HG03097 (cell line): ENCODE measurements around the gene CMTM8.

ENCODE experiments used
- ATAC-seq: cut with Tn5 transposase; IDR thresholded peaks from one replicate; pipeline ENCODE4 v1.9.1; 2021; ENCODE audit not compliant: unreplicated experiment, low FRiP score

Gene CMTM8

GRCh38 chr3:32325927-32326326, 87.4 kb downstream of the CMTM8 start:
- no peak for ATAC-seq

GRCh38 chr3:32326795-32327194, 88.3 kb downstream of the CMTM8 start:
- ATAC-seq, result no peak

DNA sequence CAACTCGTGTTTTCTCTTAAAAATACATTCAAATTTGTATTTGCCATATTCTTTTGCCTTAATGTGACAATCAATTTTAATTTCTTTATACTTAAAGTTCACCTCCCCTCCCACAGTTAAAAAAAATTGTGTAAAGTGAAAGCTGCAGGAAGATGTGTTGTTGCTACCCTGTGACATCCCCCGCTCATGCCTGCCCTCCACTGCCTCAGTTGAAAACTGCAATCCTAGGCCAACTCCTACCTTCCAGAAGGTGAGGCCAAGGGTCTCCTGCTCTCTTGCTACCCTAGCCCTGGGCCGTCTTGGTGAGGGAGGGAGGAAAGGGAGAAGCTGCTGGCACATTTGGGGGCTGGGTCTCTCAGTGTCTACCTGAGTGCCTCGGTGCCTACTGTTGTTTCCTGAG, 96.2 kb downstream of the CMTM8 start:
- no peak for ATAC-seq

- no peak for ATAC-seq
These were observed 97.1 kb downstream of the CMTM8 start for GRCh38 chr3:32335365-32336112.

DNA sequence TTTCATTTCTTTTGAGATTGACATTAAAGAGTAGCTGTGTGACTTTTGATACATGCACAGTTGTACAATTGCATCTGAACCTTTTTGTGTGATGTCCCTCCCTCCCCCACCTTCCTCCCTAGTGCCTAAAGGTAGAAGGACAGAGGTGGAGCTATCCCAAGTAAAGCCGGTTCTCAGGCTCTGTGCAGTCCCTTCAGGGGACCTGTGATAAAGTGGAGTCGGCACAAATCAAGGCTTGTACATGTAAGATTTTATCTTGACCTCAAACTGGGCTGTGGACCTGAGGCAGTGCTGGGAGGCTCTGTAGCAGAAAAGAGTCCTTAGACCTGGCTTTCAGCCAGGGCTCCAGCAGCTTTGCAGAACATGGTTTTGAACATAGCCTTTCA, 97.6 kb downstream of the CMTM8 start:
- no peak for ATAC-seq

DNA sequence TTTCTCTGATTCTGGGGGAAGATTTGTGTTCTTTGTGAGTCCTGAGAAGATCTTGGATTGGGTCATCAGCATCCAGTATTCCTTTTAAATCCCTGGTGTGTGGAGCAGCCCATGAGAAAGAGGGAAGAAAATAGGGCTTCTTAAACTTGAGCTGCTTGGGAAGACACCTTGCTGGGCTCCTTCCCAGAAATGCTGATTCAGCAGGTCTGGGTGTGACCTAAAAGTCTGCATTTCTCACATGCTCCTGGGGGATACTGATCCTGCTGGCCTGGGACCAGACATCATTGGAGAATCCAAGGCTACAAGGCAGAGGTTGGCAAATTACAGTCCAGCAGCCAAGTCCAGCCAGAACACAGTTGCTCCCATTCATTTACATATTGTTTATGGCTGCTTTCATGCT, 99.0 kb downstream of the CMTM8 start:
- ATAC-seq, result no peak

- ATAC-seq, result no peak
These were observed 101.6 kb downstream of the CMTM8 start for GRCh38 chr3:32340039-32340438.

DNA sequence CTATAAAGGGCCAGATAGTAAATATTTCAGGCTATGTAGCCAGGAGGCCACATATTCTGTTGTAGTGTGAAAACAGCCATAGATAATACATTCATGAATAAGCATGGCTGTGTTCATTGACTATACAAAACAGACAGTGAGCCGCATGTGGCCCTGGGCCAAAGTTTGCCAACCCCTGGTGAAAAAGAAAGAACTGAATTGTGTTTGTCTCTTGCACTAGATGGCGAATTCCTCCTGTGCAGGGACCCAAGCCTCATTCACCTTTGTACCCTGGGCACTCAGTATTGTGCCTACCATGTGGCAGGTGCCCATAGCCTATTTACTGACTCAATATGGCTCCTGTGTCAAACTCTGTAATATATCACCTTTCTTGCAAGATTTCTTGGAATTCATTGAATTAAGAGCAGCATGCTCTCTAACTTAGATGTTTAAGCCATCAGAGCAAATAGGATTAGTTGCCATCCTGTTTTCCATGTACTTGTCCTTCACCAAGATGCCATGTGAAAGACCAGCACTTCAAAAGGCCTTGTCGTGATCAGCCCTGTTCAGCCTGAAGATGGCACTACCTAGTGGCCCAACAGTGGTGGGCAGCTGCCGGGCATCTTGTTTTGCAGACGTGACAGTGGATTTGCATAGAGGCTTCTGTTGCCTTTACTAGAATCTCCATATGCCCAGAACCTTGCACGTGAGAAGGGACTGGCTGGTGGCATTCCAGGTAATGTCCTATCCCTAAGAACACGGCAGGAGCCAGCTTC, 102.3 kb downstream of the CMTM8 start:
- no peak for ATAC-seq

GRCh38 chr3:32347343-32348125, 109.1 kb downstream of the CMTM8 start:
- no peak for ATAC-seq

GRCh38 chr3:32349184-32349583, 110.7 kb downstream of the CMTM8 start:
- no peak for ATAC-seq

GRCh38 chr3:32352563-32352962, 114.1 kb downstream of the CMTM8 start:
- ATAC-seq, result no peak

DNA sequence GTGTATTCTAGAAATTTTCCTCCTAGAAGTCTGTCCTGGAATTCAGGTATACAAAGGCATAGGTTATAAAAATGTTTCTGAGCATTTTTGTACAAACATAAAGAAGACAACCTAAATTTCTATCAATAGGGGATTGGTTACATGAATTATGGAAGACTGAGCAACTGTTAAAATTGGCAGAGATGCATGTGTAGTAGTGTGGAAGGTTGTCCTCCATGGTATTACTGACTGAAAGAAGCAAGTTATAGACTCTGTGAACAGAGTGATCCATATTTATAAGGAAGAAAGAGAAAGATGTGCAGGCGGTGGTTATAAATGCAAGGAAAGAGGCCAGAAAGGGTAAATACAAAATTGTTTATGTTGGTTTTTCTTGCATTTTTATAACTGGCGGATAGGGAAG, 114.9 kb downstream of the CMTM8 start:
- no peak for ATAC-seq

- ATAC-seq, result no peak
These were observed 115.9 kb downstream of the CMTM8 start for GRCh38 chr3:32354362-32354778.

DNA sequence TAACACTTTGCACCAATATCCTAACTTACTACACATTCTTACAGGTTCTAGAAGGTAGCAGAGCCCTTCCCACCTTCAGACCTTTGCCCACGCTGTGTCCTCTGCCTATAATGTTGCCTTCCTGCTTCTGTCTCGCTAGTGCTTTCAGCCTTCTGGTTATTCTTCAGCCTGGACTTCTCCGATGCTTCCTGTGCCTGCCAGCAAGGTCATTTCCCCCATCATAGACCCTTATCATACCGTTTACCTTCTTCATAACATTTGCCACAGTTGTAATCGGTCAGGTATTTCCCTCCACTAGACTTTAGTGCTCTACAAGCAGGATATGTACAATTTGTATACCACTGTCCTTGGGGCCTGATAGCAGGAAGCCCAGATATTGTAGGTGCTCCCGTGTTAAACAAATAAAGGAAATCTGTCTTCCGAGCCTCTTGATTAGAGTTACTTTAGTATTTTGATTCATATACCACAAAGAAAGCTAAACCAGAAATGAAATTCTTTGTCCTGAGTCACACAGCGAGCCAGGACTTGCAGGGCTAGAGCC, 117.3 kb downstream of the CMTM8 start:
- ATAC-seq, result no peak

- ATAC-seq, result no peak
These were observed 121.4 kb downstream of the CMTM8 start for GRCh38 chr3:32359766-32360492.

DNA sequence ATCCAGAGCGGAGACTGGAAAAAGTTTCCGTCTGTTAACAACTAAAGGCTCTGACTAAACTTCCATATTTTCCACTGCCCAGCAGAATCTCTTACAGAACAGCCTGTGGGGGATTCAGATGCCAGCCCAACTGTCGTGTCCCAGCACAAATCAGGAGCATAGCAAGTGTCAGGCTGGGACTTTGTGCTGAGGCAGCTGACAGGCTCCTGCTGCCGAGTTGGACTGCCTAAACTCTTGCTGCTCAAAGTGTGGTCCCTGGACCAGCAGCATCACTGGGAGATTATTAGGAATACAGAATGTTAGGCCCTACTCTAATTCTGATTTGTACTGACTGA, 122.0 kb downstream of the CMTM8 start:
- no peak for ATAC-seq

DNA sequence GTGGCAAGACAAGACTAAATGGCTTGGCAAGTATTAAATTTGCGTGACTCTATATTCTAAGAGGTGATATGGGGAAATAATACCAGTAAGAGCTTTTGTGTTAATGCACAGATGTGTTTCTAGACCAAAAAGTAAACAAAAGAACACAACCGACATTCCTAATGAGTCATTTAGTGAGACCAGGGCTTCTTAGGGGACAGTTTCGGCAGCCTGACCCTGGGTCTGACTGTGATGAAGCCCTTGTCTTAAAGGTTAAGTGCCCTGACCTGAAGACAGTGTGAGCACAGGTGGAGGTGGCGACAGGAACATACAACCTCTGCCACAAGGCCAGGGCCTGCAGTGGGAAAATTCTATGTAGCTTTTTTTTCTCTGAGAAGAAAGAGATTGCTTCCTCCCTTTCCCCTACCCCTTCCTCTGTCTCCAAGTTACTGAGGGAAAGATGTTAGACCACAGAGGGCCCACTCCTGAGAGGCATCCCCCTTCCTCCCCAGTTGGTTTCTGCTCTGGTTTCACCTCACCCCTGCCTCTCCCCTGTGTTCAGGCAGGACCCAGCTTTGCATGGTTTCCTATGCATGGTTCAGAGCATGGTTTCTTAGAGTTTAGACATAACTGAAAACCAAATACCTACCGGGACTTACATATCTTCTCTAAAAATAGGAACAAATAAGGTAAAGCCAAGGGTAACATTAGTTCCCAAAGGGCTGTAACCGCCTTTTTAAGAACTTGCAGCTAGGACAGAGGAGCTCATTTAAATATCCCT, 128.3 kb downstream of the CMTM8 start:
- no peak for ATAC-seq

DNA sequence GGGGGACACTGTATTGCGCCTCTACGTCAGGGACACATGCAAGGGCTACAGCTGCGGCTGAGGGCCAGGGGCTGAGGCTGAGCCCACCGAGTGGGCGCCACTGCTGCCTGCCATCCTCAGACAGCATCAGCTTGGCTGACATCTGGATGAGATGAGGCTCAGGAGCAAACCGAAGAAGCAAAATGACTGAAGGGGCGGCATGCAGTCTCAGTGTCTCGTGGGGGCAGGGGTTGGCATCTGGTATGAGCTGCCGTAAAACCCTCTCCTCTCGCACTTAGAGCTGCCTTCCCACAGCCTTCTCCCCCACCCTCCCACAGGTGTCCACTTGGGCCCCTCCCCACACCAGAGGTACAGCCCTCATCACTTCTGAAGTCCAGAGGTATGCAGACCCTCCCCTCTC, 129.0 kb downstream of the CMTM8 start:
- ATAC-seq, result no peak

DNA sequence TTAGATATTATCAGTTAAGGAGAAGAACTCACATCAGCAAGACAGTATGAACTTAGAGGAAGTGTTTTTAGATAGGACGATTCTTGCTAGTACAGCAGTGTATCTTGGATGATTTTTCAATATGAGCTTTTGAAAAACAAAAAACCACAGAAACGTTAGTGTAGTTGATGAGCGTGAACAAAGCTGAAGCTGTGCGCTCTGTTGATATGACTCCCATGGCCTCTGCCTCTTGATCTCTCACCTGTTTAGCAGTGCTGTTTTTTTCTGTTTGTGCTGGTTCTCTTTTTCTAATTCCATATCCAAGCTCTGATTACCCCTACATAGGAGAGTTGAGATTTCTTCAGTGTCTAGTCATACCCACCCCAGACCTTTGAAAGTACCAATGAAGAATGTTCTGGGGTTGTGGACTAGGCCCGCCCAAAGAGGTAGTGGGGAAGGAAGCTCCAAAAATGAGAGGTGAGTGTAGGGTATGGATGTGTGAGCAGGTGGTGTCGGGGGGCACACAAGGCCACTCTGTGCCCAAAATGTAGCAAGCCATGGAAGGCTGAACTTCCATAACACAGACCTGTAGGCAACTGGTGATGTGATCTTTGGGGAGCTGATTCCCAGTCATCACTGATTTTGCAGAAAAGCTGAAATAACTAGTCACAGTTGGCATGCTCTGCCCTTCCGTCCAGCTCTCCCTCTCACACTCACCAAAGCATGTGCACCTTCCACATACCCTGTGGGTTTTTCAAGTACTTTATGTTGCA, 133.2 kb downstream of the CMTM8 start:
- ATAC-seq, result no peak
